Stimulated activated naive B cell treated with anti-CD40 and anti-IgM and Interleukin-4, amounts not matched to agents 10 μg/mL and 1 μg/mL and 100 μg/mL, for 72 hours (primary cell): ENCODE measurements around the gene MAP1B.
A peak's percentile ranks its signal among the peaks of the same experiment; 100 is the strongest.

Experiments
- ATAC-seq, 2 donors: fragments of 150-1000 bp; cut with Tn5 transposase; replicated peaks; 2 replicates each; pipeline ENCODE4 v1.10.0; 2021; ENCODE audit warnings: moderate library complexity in 1 of 2
- DNase-seq: peaks from one replicate; pipeline ENCODE4 v3.0.0; 2021
- H3K27ac Mint-ChIP-seq: one replicate; pipeline ENCODE4 v1.8.0; 2022; ENCODE audit warnings: mild to moderate bottlenecking, mixed read lengths
- H3K27me3 Mint-ChIP-seq, 2 donors: one replicate each; pipeline ENCODE4 v1.8.0; 2022; ENCODE audit warnings: mixed read lengths in 2 of 2
- H3K36me3 Mint-ChIP-seq, 2 donors: one replicate each; pipeline ENCODE4 v1.8.0; 2022; ENCODE audit warnings: mixed read lengths in 2 of 2, mild to moderate bottlenecking in 1 of 2
- H3K4me1 Mint-ChIP-seq, 2 donors: one replicate each; pipeline ENCODE4 v1.8.0; 2022; ENCODE audit warnings: mixed read lengths in 2 of 2, mild to moderate bottlenecking in 1 of 2
- H3K4me3 Mint-ChIP-seq, 2 donors: one replicate each; pipeline ENCODE4 v1.8.0; 2022; ENCODE audit warnings: mild to moderate bottlenecking in 2 of 2, mixed read lengths in 2 of 2, moderate library complexity in 1 of 2
- H3K9me3 Mint-ChIP-seq, 2 donors: one replicate each; pipeline ENCODE4 v1.8.0; 2022; ENCODE audit warnings: mixed read lengths in 2 of 2, mild to moderate bottlenecking in 1 of 2

The MAP1B gene

GRCh38 chr5:72194846-72195245 lies 87.6 kb downstream of the MAP1B start:
- peaks cover 0 to 1% of the 10 kb centered on the region in 2 donors for H3K36me3 Mint-ChIP-seq
- H3K27me3 Mint-ChIP-seq, result peaks cover 14 to 16% of the 10 kb centered on the region in 2 donors
- peak in 1 of 2 donors; percentile 57 for ATAC-seq
- peak; percentile 15 for DNase-seq
- peak overlapping the region; percentile 3 for H3K27ac Mint-ChIP-seq
- peaks cover 6 to 10% of the 10 kb centered on the region in 2 donors for H3K4me1 Mint-ChIP-seq
- H3K9me3 Mint-ChIP-seq, result peaks cover 5% of the 10 kb centered on the region in 2 donors
- H3K4me3 Mint-ChIP-seq, result peak overlapping the region in 1 of 2 donors; percentile 6

- ATAC-seq, result no peak
- Mint-ChIP-seq H3K9me3 (peaks cover 5% of the 10 kb centered on the region in 2 donors), H3K4me1 (peaks cover 6 to 10% of the 10 kb centered on the region in 2 donors), H3K36me3 (peaks cover 0 to 1% of the 10 kb centered on the region in 2 donors), H3K27ac (no peak overlapping the region), H3K4me3 (no peak overlapping the region), H3K27me3 (peaks cover 14 to 16% of the 10 kb centered on the region in 2 donors)
- DNase-seq, result no peak
These were observed 88.3 kb downstream of the MAP1B start for GRCh38 chr5:72195581-72195980.

GRCh38 chr5:72197393-72197792 lies 90.1 kb downstream of the MAP1B start:
- DNase-seq, result no peak
- no peak overlapping the region for H3K4me3 Mint-ChIP-seq
- H3K4me1 Mint-ChIP-seq, result peaks cover 6 to 10% of the 10 kb centered on the region in 2 donors
- peaks cover 0 to 1% of the 10 kb centered on the region in 2 donors for H3K36me3 Mint-ChIP-seq
- ATAC-seq, result no peak
- no peak overlapping the region for H3K27ac Mint-ChIP-seq
- peaks cover 4 to 10% of the 10 kb centered on the region in 2 donors for H3K27me3 Mint-ChIP-seq
- peaks cover 5% of the 10 kb centered on the region in 2 donors for H3K9me3 Mint-ChIP-seq

- H3K27me3 Mint-ChIP-seq, result peaks cover 0 to 10% of the 10 kb centered on the region in 2 donors
- H3K9me3 Mint-ChIP-seq, result peaks cover 5% of the 10 kb centered on the region in 2 donors
- DNase-seq, result no peak
- H3K27ac Mint-ChIP-seq, result no peak overlapping the region
- ATAC-seq, result no peak
- peaks cover 6 to 9% of the 10 kb centered on the region in 2 donors for H3K4me1 Mint-ChIP-seq
- H3K4me3 Mint-ChIP-seq, result no peak overlapping the region
- H3K36me3 Mint-ChIP-seq, result peaks cover 0 to 1% of the 10 kb centered on the region in 2 donors
These were observed 92.4 kb downstream of the MAP1B start for GRCh38 chr5:72199681-72200080.

- DNase-seq (no peak), ATAC-seq (no peak)
- Mint-ChIP-seq H3K9me3 (no peaks in the 10 kb centered on the region), H3K27ac (no peak overlapping the region), H3K4me3 (no peak overlapping the region), H3K4me1 (no peaks in the 10 kb centered on the region), H3K36me3 (no peaks in the 10 kb centered on the region), H3K27me3 (peaks cover 0 to 5% of the 10 kb centered on the region in 2 donors)
These were observed 95.1 kb downstream of the MAP1B start for GRCh38 chr5:72202331-72202825.

GRCh38 chr5:72203251-72203845 lies 96.1 kb downstream of the MAP1B start:
- no peak overlapping the region for H3K4me3 Mint-ChIP-seq
- H3K36me3 Mint-ChIP-seq, result no peaks in the 10 kb centered on the region
- no peaks in the 10 kb centered on the region for H3K4me1 Mint-ChIP-seq
- ATAC-seq, result no peak
- no peak overlapping the region for H3K27ac Mint-ChIP-seq
- DNase-seq, result no peak
- no peaks in the 10 kb centered on the region for H3K9me3 Mint-ChIP-seq
- peaks cover 0 to 4% of the 10 kb centered on the region in 2 donors for H3K27me3 Mint-ChIP-seq

- H3K9me3 Mint-ChIP-seq, result no peaks in the 10 kb centered on the region
- no peaks in the 10 kb centered on the region for H3K4me1 Mint-ChIP-seq
- DNase-seq (no peak), ATAC-seq (no peak)
- no peak overlapping the region for H3K4me3 Mint-ChIP-seq
- H3K27me3 Mint-ChIP-seq, result no peaks in the 10 kb centered on the region
- no peak overlapping the region for H3K27ac Mint-ChIP-seq
- H3K36me3 Mint-ChIP-seq, result peaks cover 3 to 4% of the 10 kb centered on the region in 2 donors
These were observed 97.7 kb downstream of the MAP1B start for GRCh38 chr5:72204946-72205345.

GRCh38 chr5:72205431-72206009 lies 98.2 kb downstream of the MAP1B start:
- no peak for DNase-seq
- Mint-ChIP-seq H3K4me3 (no peak overlapping the region), H3K4me1 (no peaks in the 10 kb centered on the region), H3K27me3 (no peaks in the 10 kb centered on the region), H3K36me3 (peaks cover 3 to 4% of the 10 kb centered on the region in 2 donors), H3K9me3 (no peaks in the 10 kb centered on the region), H3K27ac (no peak overlapping the region)
- no peak for ATAC-seq

- Mint-ChIP-seq H3K4me3 (no peak overlapping the region), H3K27me3 (no peaks in the 10 kb centered on the region), H3K9me3 (no peaks in the 10 kb centered on the region), H3K4me1 (no peaks in the 10 kb centered on the region), H3K36me3 (peaks cover 4 to 5% of the 10 kb centered on the region in 2 donors), H3K27ac (no peak overlapping the region)
- DNase-seq (no peak), ATAC-seq (no peak)
These were observed 98.9 kb downstream of the MAP1B start for GRCh38 chr5:72206160-72206559.

- no peak for DNase-seq
- ATAC-seq, result no peak
- H3K4me3 Mint-ChIP-seq, result no peak overlapping the region
- H3K4me1 Mint-ChIP-seq, result no peaks in the 10 kb centered on the region
- H3K27me3 Mint-ChIP-seq, result no peaks in the 10 kb centered on the region
- H3K9me3 Mint-ChIP-seq, result no peaks in the 10 kb centered on the region
- no peak overlapping the region for H3K27ac Mint-ChIP-seq
- peaks cover 4 to 11% of the 10 kb centered on the region in 2 donors for H3K36me3 Mint-ChIP-seq
These were observed 99.7 kb downstream of the MAP1B start for GRCh38 chr5:72206994-72207393.

- H3K27ac Mint-ChIP-seq, result no peak overlapping the region
These were observed 101.2 kb downstream of the MAP1B start for GRCh38 chr5:72208324-72208926.

GRCh38 chr5:72209147-72210115 lies 102.2 kb downstream of the MAP1B start:
- H3K4me1 Mint-ChIP-seq, result no peaks in the 10 kb centered on the region
- H3K4me3 Mint-ChIP-seq, result no peak overlapping the region
- no peaks in the 10 kb centered on the region for H3K9me3 Mint-ChIP-seq
- H3K36me3 Mint-ChIP-seq, result peaks cover 6 to 19% of the 10 kb centered on the region in 2 donors
- no peaks in the 10 kb centered on the region for H3K27me3 Mint-ChIP-seq
- ATAC-seq, result no peak
- no peak overlapping the region for H3K27ac Mint-ChIP-seq
- DNase-seq, result no peak

More at GRCh38 chr5:72208324-72208926, 101.2 kb downstream of the MAP1B start:
- H3K9me3 Mint-ChIP-seq, result no peaks in the 10 kb centered on the region
- ATAC-seq (no peak), DNase-seq (no peak)
- H3K4me3 Mint-ChIP-seq, result no peak overlapping the region
- no peaks in the 10 kb centered on the region for H3K27me3 Mint-ChIP-seq
- no peaks in the 10 kb centered on the region for H3K4me1 Mint-ChIP-seq
- H3K36me3 Mint-ChIP-seq, result peaks cover 5 to 17% of the 10 kb centered on the region in 2 donors

- Mint-ChIP-seq H3K27me3 (no peaks in the 10 kb centered on the region), H3K9me3 (no peaks in the 10 kb centered on the region), H3K4me1 (no peaks in the 10 kb centered on the region), H3K4me3 (no peak overlapping the region), H3K27ac (no peak overlapping the region), H3K36me3 (peaks cover 14 to 28% of the 10 kb centered on the region in 2 donors)
- no peak for DNase-seq
- ATAC-seq, result no peak
These were observed 103.8 kb downstream of the MAP1B start for GRCh38 chr5:72210888-72211678.
